SIG-M5 treated with dmso at 0.1 percent for 504 hours (cell line): ENCODE measurements around the gene ALDH3A1.

Experiments used
- DNase-seq: peaks from one replicate; lab custom pipeline; 2025; ENCODE audit not compliant: unreplicated experiment; lab: John Stamatoyannopoulos, UW

ALDH3A1 gene

GRCh38 chr17:19742495-19742894, 5.6 kb downstream of the ALDH3A1 start:
- DNase-seq, result no peak

- DNase-seq, result no peak
These were observed 6.2 kb downstream of the ALDH3A1 start for GRCh38 chr17:19741832-19742457.

- DNase-seq, result no peak
These were observed 7.2 kb downstream of the ALDH3A1 start for GRCh38 chr17:19740933-19741332.

- DNase-seq, result no peak
These were observed 8.6 kb downstream of the ALDH3A1 start for GRCh38 chr17:19739241-19740201.

- DNase-seq, result no peak
These were observed 9.3 kb downstream of the ALDH3A1 start for GRCh38 chr17:19738757-19739156.

GRCh38 chr17:19738073-19738449, 10.0 kb downstream of the ALDH3A1 start:
- DNase-seq, result no peak

- no peak for DNase-seq
These were observed 10.6 kb downstream of the ALDH3A1 start for GRCh38 chr17:19737305-19738072.

GRCh38 chr17:19736071-19736470, 12.0 kb downstream of the ALDH3A1 start:
- DNase-seq, result no peak

- DNase-seq, result no peak
These were observed 14.1 kb downstream of the ALDH3A1 start for GRCh38 chr17:19733953-19734526.

GRCh38 chr17:19731626-19732025, 16.5 kb downstream of the ALDH3A1 start:
- DNase-seq, result no peak

- DNase-seq, result no peak
These were observed 17.3 kb downstream of the ALDH3A1 start for GRCh38 chr17:19730843-19731242.

- DNase-seq, result no peak
These were observed 18.2 kb downstream of the ALDH3A1 start for GRCh38 chr17:19729900-19730299.

- DNase-seq, result no peak
These were observed 20.0 kb downstream of the ALDH3A1 start for GRCh38 chr17:19728084-19728495.

- DNase-seq, result no peak
These were observed 20.5 kb downstream of the ALDH3A1 start for GRCh38 chr17:19727501-19728078.

GRCh38 chr17:19726631-19727376, 21.3 kb downstream of the ALDH3A1 start:
- no peak for DNase-seq

- no peak for DNase-seq
These were observed 22.6 kb downstream of the ALDH3A1 start for GRCh38 chr17:19725486-19725885.

GRCh38 chr17:19724501-19725420, 23.3 kb downstream of the ALDH3A1 start:
- DNase-seq, result no peak

GRCh38 chr17:19723964-19724363, 24.1 kb downstream of the ALDH3A1 start:
- no peak for DNase-seq
